Karpas-422 (cell line): ENCODE measurements around the gene TAF11L2. TPM values are rescaled to one million over a fixed set of nuclear protein-coding genes. Genes with fewer than 3 reads are reported as not detected.
"Not testable (repeated sequence)": the region's sequence is repeated elsewhere in the genome, so short reads cannot be mapped to it uniquely, and the experiment has no call there.

ENCODE experiments used
- DNase-seq: peaks from one replicate; pipeline ENCODE4 v3.0.0-alpha.2; 2015
- H2AFZ ChIP-seq: fragments of 200-600 bp; sonication (generic); 2 replicates; pipeline ENCODE4 v1.6.1; 2014; ENCODE audit warnings: antibody characterized with exemption, low read length, mixed read lengths
- H3K27ac ChIP-seq: fragments of 200-600 bp; sonication (generic); 2 replicates; pipeline ENCODE4 v1.5.1; 2014; ENCODE audit warnings: mild to moderate bottlenecking, low read length, moderate library complexity
- H3K27me3 ChIP-seq: fragments of 200-600 bp; sonication (generic); 2 replicates; pipeline ENCODE4 v1.6.1; 2014; ENCODE audit warnings: low read length, mixed read lengths
- H3K36me3 ChIP-seq: fragments of 200-600 bp; sonication (generic); 2 replicates; pipeline ENCODE4 v1.6.1; 2014; ENCODE audit warnings: low read length, mixed read lengths; ENCODE audit not compliant: insufficient read depth
- H3K4me1 ChIP-seq: fragments of 200-600 bp; sonication (generic); 2 replicates; pipeline ENCODE4 v1.6.1; 2014; ENCODE audit warnings: mild to moderate bottlenecking, low read length, mixed read lengths
- H3K4me2 ChIP-seq: fragments of 200-600 bp; sonication (generic); 2 replicates; pipeline ENCODE4 v1.6.1; 2014; ENCODE audit warnings: low read length, low read depth, mild to moderate bottlenecking; ENCODE audit not compliant: poor library complexity, severe bottlenecking
- H3K4me3 ChIP-seq: fragments of 200-600 bp; sonication (generic); 2 replicates; pipeline ENCODE4 v1.5.1; 2014; ENCODE audit warnings: mild to moderate bottlenecking, antibody characterized with exemption, low read length, mixed read lengths
- H3K79me2 ChIP-seq: fragments of 200-600 bp; sonication (generic); 2 replicates; pipeline ENCODE4 v1.6.1; 2014; ENCODE audit warnings: mild to moderate bottlenecking, low read length, mixed read lengths
- H3K9ac ChIP-seq: fragments of 200-600 bp; sonication (generic); 2 replicates; pipeline ENCODE4 v1.6.0; 2014; ENCODE audit warnings: low read length
- H3K9me2 ChIP-seq: fragments of 200-600 bp; sonication (generic), shearing (Covaris generic); replicated peaks from 2 replicates; pipeline ENCODE4 v1.6.0; 2014; ENCODE audit warnings: mild to moderate bottlenecking, low read length, moderate library complexity; ENCODE audit not compliant: insufficient read depth
- H3K9me3 ChIP-seq: fragments of 300-700, 200-600 bp; sonication (generic); 2 replicates; pipeline ENCODE4 v1.6.1; 2014; ENCODE audit warnings: low read length, mixed read lengths
- H4K20me1 ChIP-seq: fragments of 200-600 bp; sonication (generic); 2 replicates; pipeline ENCODE4 v1.6.1; 2014; ENCODE audit warnings: mild to moderate bottlenecking, antibody characterized with exemption, low read length, low read depth; ENCODE audit not compliant: insufficient read depth
- total RNA-seq: library from RNA; depleted of rRNA; stranded (reverse); fragments of >200 nt; shearing (Covaris generic); gene quantifications from 2 replicates; pipeline ENCODE4 v1.2.3, GENCODE V29; 2014; ENCODE audit warnings: low replicate concordance; rRNA removed

TAF11L2 gene
- total RNA-seq = not detected in 2 replicates

GRCh38 chr5:17497931-17498330, at the start of gene TAF11L2:
Gene TAF11L2, plus strand, starts transcription at chr5:17498231.
- DNase-seq = peak; percentile 4
- not testable (repeated sequence) for H3K4me2 ChIP-seq, H3K4me3 ChIP-seq

GRCh38 chr5:17448877-17449276, 49.2 kb upstream of the TAF11L2 start:
- H4K20me1 ChIP-seq = no peaks in the 10 kb centered on the region
- H3K4me2 ChIP-seq = no peak overlapping the region
- no peaks in the 10 kb centered on the region for H3K36me3 ChIP-seq
- H3K9me3 ChIP-seq = no peaks in the 10 kb centered on the region
- H2AFZ ChIP-seq = no peak overlapping the region
- H3K9me2 ChIP-seq = no peaks in the 10 kb centered on the region
- no peak overlapping the region for H3K27ac ChIP-seq
- H3K9ac ChIP-seq = no peak overlapping the region
- no peak overlapping the region for H3K4me3 ChIP-seq
- no peaks in the 10 kb centered on the region for H3K27me3 ChIP-seq
- DNase-seq = no peak
- no peaks in the 10 kb centered on the region for H3K79me2 ChIP-seq
- H3K4me1 ChIP-seq = no peaks in the 10 kb centered on the region

More at GRCh38 chr5:17497931-17498330, at the start of gene TAF11L2:
- not testable (repeated sequence) for H4K20me1 ChIP-seq, H3K36me3 ChIP-seq, H3K4me1 ChIP-seq, H3K79me2 ChIP-seq, H3K27ac ChIP-seq, H3K27me3 ChIP-seq, H3K9ac ChIP-seq, H2AFZ ChIP-seq, H3K9me2 ChIP-seq, H3K9me3 ChIP-seq

DNA sequence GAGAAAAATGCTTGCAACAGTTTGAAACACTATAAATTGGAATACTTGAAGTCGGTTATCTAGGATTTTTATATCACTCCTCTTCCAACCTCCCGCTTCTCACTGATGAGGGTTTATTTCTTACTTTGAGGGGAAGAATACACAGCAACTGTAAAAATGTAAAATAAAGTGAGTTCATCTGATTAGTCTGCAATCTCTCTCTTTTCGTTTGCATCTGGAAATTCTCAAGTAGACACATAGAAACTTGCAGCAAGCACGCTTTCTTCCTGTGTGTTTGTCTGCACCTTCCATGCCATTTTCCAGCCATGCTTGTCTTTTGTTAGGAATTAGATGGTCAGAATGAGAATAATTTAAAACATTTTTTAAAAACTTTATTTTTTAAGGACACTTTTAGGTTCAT, 45.1 kb upstream of the TAF11L2 start:
- H3K79me2 ChIP-seq = no peaks in the 10 kb centered on the region
- DNase-seq = no peak
- no peak overlapping the region for H3K4me3 ChIP-seq
- no peak overlapping the region for H3K4me2 ChIP-seq
- no peak overlapping the region for H2AFZ ChIP-seq
- no peaks in the 10 kb centered on the region for H3K9me2 ChIP-seq
- H3K27me3 ChIP-seq = no peaks in the 10 kb centered on the region
- no peak overlapping the region for H3K27ac ChIP-seq
- H3K9me3 ChIP-seq = no peaks in the 10 kb centered on the region
- H4K20me1 ChIP-seq = no peaks in the 10 kb centered on the region
- no peaks in the 10 kb centered on the region for H3K4me1 ChIP-seq
- no peak overlapping the region for H3K9ac ChIP-seq
- H3K36me3 ChIP-seq = no peaks in the 10 kb centered on the region

DNA sequence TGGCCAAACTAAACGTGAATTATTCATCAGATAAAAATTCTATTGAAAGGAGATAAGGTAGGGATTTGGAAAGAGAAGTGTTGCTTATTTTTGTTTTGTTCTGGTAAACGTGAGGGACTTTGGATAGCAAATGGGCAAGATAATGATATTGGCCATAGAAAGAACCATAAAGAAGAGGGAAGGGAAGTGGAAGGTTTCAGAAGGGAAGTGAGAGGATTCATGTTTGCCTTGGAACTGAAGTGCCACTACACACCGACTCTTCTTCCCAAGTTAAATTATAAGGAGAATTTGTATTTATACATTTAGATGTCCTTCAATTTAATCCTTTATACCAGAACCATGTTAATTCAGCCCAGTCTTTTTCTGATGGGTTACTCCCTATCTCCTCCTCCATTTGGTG, 42.1 kb upstream of the TAF11L2 start:
- Histone ChIP-seq H3K27ac (no peak overlapping the region), H3K4me1 (no peaks in the 10 kb centered on the region), H3K9ac (no peak overlapping the region), H3K9me3 (no peaks in the 10 kb centered on the region), H3K9me2 (no peaks in the 10 kb centered on the region), H2AFZ (no peak overlapping the region), H3K36me3 (no peaks in the 10 kb centered on the region), H3K79me2 (no peaks in the 10 kb centered on the region), H3K27me3 (no peaks in the 10 kb centered on the region), H3K4me3 (no peak overlapping the region), H4K20me1 (no peaks in the 10 kb centered on the region), H3K4me2 (no peak overlapping the region)
- DNase-seq = no peak

DNA sequence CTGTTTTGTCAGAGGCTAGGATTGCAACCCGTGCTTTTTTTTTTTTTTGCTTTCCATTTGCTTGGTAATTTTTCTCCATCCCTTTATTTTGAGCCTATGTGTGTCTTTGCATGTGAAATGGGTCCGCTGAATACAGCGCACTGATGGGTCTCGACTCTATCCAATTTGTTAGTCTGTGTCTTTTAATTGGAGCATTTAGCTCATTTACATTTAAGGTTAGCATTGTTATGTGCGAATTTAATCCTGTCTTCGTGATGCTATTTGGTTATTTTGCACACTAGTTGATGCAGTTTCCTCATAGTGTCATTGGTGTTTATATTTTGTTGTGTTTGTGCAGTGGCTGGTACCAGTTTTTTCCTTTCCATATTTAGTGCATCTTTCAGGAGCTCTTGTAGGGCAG, 36.2 kb upstream of the TAF11L2 start:
- Histone ChIP-seq H3K4me1 (no peaks in the 10 kb centered on the region), H3K36me3 (no peaks in the 10 kb centered on the region), H3K27ac (no peak overlapping the region), H3K4me2 (no peak overlapping the region), H3K9me2 (no peaks in the 10 kb centered on the region), H3K9me3 (no peaks in the 10 kb centered on the region), H3K79me2 (no peaks in the 10 kb centered on the region), H3K27me3 (no peaks in the 10 kb centered on the region), H2AFZ (no peak overlapping the region), H3K4me3 (no peak overlapping the region), H3K9ac (no peak overlapping the region), H4K20me1 (no peaks in the 10 kb centered on the region)
- no peak for DNase-seq

- Histone ChIP-seq H3K27ac (no peak overlapping the region), H3K36me3 (no peaks in the 10 kb centered on the region), H4K20me1 (no peaks in the 10 kb centered on the region), H3K79me2 (no peaks in the 10 kb centered on the region), H3K9me2 (no peaks in the 10 kb centered on the region), H2AFZ (no peak overlapping the region), H3K9me3 (no peaks in the 10 kb centered on the region), H3K4me3 (no peak overlapping the region), H3K4me2 (no peak overlapping the region), H3K27me3 (no peaks in the 10 kb centered on the region), H3K9ac (no peak overlapping the region), H3K4me1 (no peaks in the 10 kb centered on the region)
- no peak for DNase-seq
Measured at GRCh38 chr5:17463653-17464052, 34.4 kb upstream of the TAF11L2 start.

- H3K4me1 ChIP-seq = no peaks in the 10 kb centered on the region
- no peaks in the 10 kb centered on the region for H3K9me2 ChIP-seq
- no peak overlapping the region for H2AFZ ChIP-seq
- H3K4me2 ChIP-seq = no peak overlapping the region
- no peaks in the 10 kb centered on the region for H3K9me3 ChIP-seq
- no peak overlapping the region for H3K4me3 ChIP-seq
- H4K20me1 ChIP-seq = no peaks in the 10 kb centered on the region
- no peaks in the 10 kb centered on the region for H3K27me3 ChIP-seq
- no peak overlapping the region for H3K27ac ChIP-seq
- no peaks in the 10 kb centered on the region for H3K36me3 ChIP-seq
- H3K79me2 ChIP-seq = no peaks in the 10 kb centered on the region
- H3K9ac ChIP-seq = no peak overlapping the region
- no peak for DNase-seq
Measured at GRCh38 chr5:17470064-17470463, 28.0 kb upstream of the TAF11L2 start.

DNA sequence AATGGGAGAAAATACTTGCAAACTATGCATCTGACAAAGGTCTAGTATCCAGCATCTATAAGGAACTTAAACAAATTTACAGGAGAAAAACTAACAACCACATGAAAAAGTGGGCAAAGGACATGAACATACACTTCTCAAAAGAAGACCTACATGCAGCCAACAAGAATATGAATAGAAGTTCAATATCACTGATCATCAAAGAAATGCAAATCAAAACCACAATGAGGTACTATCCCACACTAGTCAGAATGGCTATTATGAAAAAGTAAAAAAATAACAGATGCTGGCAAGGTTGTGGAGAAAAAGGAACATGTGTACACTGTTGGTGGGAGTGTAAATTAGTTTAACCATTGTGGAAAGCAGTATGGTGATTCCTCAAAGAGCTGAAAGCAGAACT, 23.0 kb upstream of the TAF11L2 start:
- H4K20me1 ChIP-seq, DNase-seq, H3K9ac ChIP-seq, H3K9me2 ChIP-seq, H3K36me3 ChIP-seq, H2AFZ ChIP-seq, H3K27ac ChIP-seq, H3K4me2 ChIP-seq, H3K9me3 ChIP-seq, H3K79me2 ChIP-seq, H3K27me3 ChIP-seq, H3K4me1 ChIP-seq, H3K4me3 ChIP-seq: not testable (repeated sequence)

DNA sequence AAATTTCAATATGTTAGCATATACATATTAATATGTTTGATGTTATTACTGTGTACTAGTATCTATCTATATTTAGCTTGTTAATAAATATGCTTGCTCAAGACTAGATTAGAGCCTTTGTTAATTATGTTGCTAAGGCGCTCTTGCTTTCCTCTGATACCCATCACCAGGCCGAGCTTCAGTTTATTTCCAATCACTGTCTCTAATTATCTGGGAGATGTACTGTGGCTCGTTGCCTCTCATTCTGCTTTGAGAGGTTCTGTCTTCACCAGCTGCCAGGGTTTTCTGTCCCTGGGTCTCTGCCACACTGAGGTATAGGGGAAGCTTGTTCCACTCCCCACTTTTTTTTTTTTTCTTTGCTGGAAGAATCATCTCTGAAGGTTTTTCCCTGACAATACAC, 21.0 kb upstream of the TAF11L2 start:
- Histone ChIP-seq H3K4me2 (no peak overlapping the region), H3K4me3 (no peak overlapping the region), H3K27ac (no peak overlapping the region), H4K20me1 (no peaks in the 10 kb centered on the region), H3K27me3 (no peaks in the 10 kb centered on the region), H3K9me3 (no peaks in the 10 kb centered on the region), H2AFZ (no peak overlapping the region), H3K36me3 (no peaks in the 10 kb centered on the region), H3K9ac (no peak overlapping the region), H3K4me1 (no peaks in the 10 kb centered on the region), H3K9me2 (no peaks in the 10 kb centered on the region), H3K79me2 (no peaks in the 10 kb centered on the region)
- DNase-seq = no peak
